GM12801 (cell line): ENCODE data around the gene KDM4C.

Experiments
- TF ChIP-seq, protein P1 (sequence below): IDR thresholded peaks from one replicate; pipeline ENCODE4 v1.5.1; 2011; ENCODE audit warnings: control low read depth; ENCODE audit not compliant: insufficient read length; ENCODE audit errors: extremely low read depth

KDM4C gene

GRCh38 chr9:7033076-7034045, 275.6 kb downstream of the KDM4C start:
- TF ChIP-seq, protein P1, sequence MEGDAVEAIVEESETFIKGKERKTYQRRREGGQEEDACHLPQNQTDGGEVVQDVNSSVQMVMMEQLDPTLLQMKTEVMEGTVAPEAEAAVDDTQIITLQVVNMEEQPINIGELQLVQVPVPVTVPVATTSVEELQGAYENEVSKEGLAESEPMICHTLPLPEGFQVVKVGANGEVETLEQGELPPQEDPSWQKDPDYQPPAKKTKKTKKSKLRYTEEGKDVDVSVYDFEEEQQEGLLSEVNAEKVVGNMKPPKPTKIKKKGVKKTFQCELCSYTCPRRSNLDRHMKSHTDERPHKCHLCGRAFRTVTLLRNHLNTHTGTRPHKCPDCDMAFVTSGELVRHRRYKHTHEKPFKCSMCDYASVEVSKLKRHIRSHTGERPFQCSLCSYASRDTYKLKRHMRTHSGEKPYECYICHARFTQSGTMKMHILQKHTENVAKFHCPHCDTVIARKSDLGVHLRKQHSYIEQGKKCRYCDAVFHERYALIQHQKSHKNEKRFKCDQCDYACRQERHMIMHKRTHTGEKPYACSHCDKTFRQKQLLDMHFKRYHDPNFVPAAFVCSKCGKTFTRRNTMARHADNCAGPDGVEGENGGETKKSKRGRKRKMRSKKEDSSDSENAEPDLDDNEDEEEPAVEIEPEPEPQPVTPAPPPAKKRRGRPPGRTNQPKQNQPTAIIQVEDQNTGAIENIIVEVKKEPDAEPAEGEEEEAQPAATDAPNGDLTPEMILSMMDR: no peak

- TF ChIP-seq, protein P1: no peak
Measured at GRCh38 chr9:7037176-7037575, 279.4 kb downstream of the KDM4C start.

DNA sequence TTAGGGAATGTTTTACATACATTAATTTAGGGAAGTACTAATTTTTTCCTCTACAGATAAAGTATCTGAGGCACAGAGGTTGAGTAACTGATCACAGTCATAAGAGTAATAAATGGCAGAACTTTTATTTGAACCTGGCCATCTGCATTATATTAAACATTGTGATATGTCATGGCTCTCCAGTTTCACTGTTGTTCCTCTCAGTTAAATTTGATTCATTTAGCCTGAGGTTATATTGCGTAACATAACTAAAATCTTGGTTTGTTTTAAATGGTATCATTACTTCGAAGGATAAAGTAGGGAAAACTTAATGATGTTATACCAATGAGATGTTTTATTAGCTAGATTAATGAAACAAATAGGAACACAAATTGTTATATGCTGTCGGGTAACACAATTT, 284.4 kb downstream of the KDM4C start:
- TF ChIP-seq, protein P1: no peak

- TF ChIP-seq, protein P1: no peak
Measured at GRCh38 chr9:7045361-7045760, 287.6 kb downstream of the KDM4C start.

- TF ChIP-seq, protein P1: no peak
Measured at GRCh38 chr9:7051711-7052110, 293.9 kb downstream of the KDM4C start.

DNA sequence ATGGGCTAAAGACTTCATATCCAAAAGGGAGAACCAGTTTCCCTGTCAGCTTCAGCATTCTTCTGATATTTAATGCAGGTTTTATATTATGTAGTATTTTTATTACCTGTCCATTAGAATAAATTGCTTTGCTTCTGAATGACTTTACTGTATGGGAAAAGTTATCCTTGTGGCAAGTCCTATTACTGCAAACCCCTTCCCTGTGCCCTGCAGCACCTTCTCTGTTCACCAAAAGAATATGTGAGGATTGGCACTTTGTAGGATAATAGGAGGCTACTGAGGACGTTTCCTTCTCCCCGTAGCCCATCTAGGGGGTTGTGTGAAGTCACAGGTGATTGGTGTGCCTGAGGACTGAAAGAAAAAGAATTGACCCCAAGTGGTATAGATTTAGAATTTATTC, 296.1 kb downstream of the KDM4C start:
- TF ChIP-seq, protein P1: no peak

DNA sequence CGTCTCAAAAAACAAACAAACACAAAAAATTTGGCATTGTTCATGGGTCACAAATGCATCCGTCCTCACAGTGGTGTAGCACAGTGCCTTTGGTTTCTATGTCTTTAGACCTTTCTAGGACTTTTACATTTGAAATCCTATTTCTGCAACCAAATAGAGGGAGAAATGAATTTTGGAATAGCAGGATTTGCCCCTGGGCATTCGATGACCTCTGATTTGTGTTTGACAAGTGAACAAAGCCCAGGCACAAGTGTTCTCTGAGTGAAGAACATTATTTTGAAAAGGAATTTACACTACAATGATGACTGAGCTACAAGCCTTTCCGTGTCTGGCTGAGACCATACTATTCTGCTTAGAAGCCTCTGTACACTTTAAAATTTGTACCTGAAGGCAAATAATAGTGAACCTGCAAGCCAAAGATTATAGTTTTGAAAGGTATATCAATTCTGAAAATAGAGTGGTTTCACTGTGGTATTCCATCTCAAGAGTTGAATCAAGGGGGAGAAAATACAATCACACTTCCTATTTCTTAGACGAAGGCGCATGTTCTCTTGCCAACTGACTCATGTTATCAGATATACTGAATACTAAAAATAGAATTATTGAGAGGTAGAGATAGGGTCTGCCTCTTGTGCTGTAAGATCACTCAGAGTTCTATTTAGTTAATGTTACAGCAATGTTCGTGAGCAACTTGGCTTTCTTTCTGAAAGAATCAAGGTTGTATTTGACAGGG, 297.6 kb downstream of the KDM4C start:
- TF ChIP-seq, protein P1: no peak
